ENCODE results near the gene PGBD5.
"Not testable (repeated sequence)": the region's sequence is repeated elsewhere in the genome, so short reads cannot be mapped to it uniquely, and the experiment has no call there.

Gene PGBD5

GRCh38 chr1:230426246-230427093, at the start of gene PGBD5:
PGBD5 (minus strand) TSS chr1:230426332; CDS start chr1:230425928, 404 bp downstream.
- Histone ChIP-seq H3K4me3 (ENCODE audit: low read depth in 1 of 2, low read length in 2 of 2) (no peak within 1 kb of the TSS), H3K27ac (ENCODE audit: low read depth, low read length) (no peak within 1 kb of the TSS), H3K9ac (ENCODE audit: low read length) (no peak within 1 kb of the TSS), H3K36me3 (ENCODE audit: insufficient read depth, low read length) (no peaks in the 10 kb centered on the region), H3K27me3 (ENCODE audit: control insufficient read depth in 1 of 2, insufficient read depth in 2 of 2, low read length in 2 of 2) (peaks cover 21 to 42% of the 10 kb centered on the region in 2 donors), H3K9me3 (ENCODE audit: low read length) (no peaks in the 10 kb centered on the region), H3K4me1 (ENCODE audit: insufficient read depth, low read length) (no peaks in the 10 kb centered on the region)

- H3K4me3 ChIP-seq (ENCODE audit: low read depth in 1 of 2, low read length in 2 of 2); H3K4me1 ChIP-seq (ENCODE audit: insufficient read depth, low read length); H3K27ac ChIP-seq (ENCODE audit: low read depth, low read length); H3K27me3 ChIP-seq (ENCODE audit: control insufficient read depth in 1 of 2, insufficient read depth in 2 of 2, low read length in 2 of 2); H3K9me3 ChIP-seq (ENCODE audit: low read length); H3K36me3 ChIP-seq (ENCODE audit: insufficient read depth, low read length); H3K9ac ChIP-seq (ENCODE audit: low read length): not testable (repeated sequence)
Measured at GRCh38 chr1:230474924-230475323, 48.8 kb upstream of the PGBD5 start.

- not testable (repeated sequence) for H3K27ac ChIP-seq (ENCODE audit: low read depth, low read length); H3K4me1 ChIP-seq (ENCODE audit: insufficient read depth, low read length); H3K9ac ChIP-seq (ENCODE audit: low read length); H3K9me3 ChIP-seq (ENCODE audit: low read length); H3K27me3 ChIP-seq (ENCODE audit: control insufficient read depth in 1 of 2, insufficient read depth in 2 of 2, low read length in 2 of 2); H3K36me3 ChIP-seq (ENCODE audit: insufficient read depth, low read length); H3K4me3 ChIP-seq (ENCODE audit: low read depth in 1 of 2, low read length in 2 of 2)
Measured at GRCh38 chr1:230470750-230471149, 44.6 kb upstream of the PGBD5 start.

GRCh38 chr1:230469271-230469670, 43.1 kb upstream of the PGBD5 start:
- Histone ChIP-seq H3K9me3 (ENCODE audit: low read length) (no peaks in the 10 kb centered on the region), H3K4me1 (ENCODE audit: insufficient read depth, low read length) (no peaks in the 10 kb centered on the region), H3K36me3 (ENCODE audit: insufficient read depth, low read length) (no peaks in the 10 kb centered on the region), H3K9ac (ENCODE audit: low read length) (no peak overlapping the region), H3K27ac (ENCODE audit: low read depth, low read length) (no peak overlapping the region), H3K4me3 (ENCODE audit: low read depth in 1 of 2, low read length in 2 of 2) (no peak overlapping the region), H3K27me3 (ENCODE audit: control insufficient read depth in 1 of 2, insufficient read depth in 2 of 2, low read length in 2 of 2) (no peaks in the 10 kb centered on the region)

GRCh38 chr1:230465691-230466090, 39.6 kb upstream of the PGBD5 start:
- H3K4me1 ChIP-seq (ENCODE audit: insufficient read depth, low read length): no peaks in the 10 kb centered on the region
- H3K9ac ChIP-seq (ENCODE audit: low read length): no peak overlapping the region
- H3K36me3 ChIP-seq (ENCODE audit: insufficient read depth, low read length): no peaks in the 10 kb centered on the region
- no peak overlapping the region for H3K4me3 ChIP-seq (ENCODE audit: low read depth in 1 of 2, low read length in 2 of 2)
- no peak overlapping the region for H3K27ac ChIP-seq (ENCODE audit: low read depth, low read length)
- no peaks in the 10 kb centered on the region for H3K27me3 ChIP-seq (ENCODE audit: control insufficient read depth in 1 of 2, insufficient read depth in 2 of 2, low read length in 2 of 2)
- no peaks in the 10 kb centered on the region for H3K9me3 ChIP-seq (ENCODE audit: low read length)

- H3K27me3 ChIP-seq (ENCODE audit: control insufficient read depth in 1 of 2, insufficient read depth in 2 of 2, low read length in 2 of 2): no peaks in the 10 kb centered on the region
- H3K36me3 ChIP-seq (ENCODE audit: insufficient read depth, low read length): no peaks in the 10 kb centered on the region
- no peaks in the 10 kb centered on the region for H3K4me1 ChIP-seq (ENCODE audit: insufficient read depth, low read length)
- H3K9me3 ChIP-seq (ENCODE audit: low read length): no peaks in the 10 kb centered on the region
- H3K9ac ChIP-seq (ENCODE audit: low read length): no peak overlapping the region
- H3K4me3 ChIP-seq (ENCODE audit: low read depth in 1 of 2, low read length in 2 of 2): no peak overlapping the region
- H3K27ac ChIP-seq (ENCODE audit: low read depth, low read length): no peak overlapping the region
Measured at GRCh38 chr1:230464671-230465070, 38.5 kb upstream of the PGBD5 start.

- Histone ChIP-seq H3K4me3 (ENCODE audit: low read depth in 1 of 2, low read length in 2 of 2) (no peak overlapping the region), H3K9ac (ENCODE audit: low read length) (no peak overlapping the region), H3K9me3 (ENCODE audit: low read length) (no peaks in the 10 kb centered on the region), H3K4me1 (ENCODE audit: insufficient read depth, low read length) (no peaks in the 10 kb centered on the region), H3K36me3 (ENCODE audit: insufficient read depth, low read length) (no peaks in the 10 kb centered on the region), H3K27me3 (ENCODE audit: control insufficient read depth in 1 of 2, insufficient read depth in 2 of 2, low read length in 2 of 2) (no peaks in the 10 kb centered on the region), H3K27ac (ENCODE audit: low read depth, low read length) (no peak overlapping the region)
Measured at GRCh38 chr1:230463760-230464159, 37.6 kb upstream of the PGBD5 start.

GRCh38 chr1:230463326-230463725, 37.2 kb upstream of the PGBD5 start:
- H3K27ac ChIP-seq (ENCODE audit: low read depth, low read length): no peak overlapping the region
- no peak overlapping the region for H3K9ac ChIP-seq (ENCODE audit: low read length)
- H3K27me3 ChIP-seq (ENCODE audit: control insufficient read depth in 1 of 2, insufficient read depth in 2 of 2, low read length in 2 of 2): no peaks in the 10 kb centered on the region
- no peaks in the 10 kb centered on the region for H3K4me1 ChIP-seq (ENCODE audit: insufficient read depth, low read length)
- H3K9me3 ChIP-seq (ENCODE audit: low read length): no peaks in the 10 kb centered on the region
- no peaks in the 10 kb centered on the region for H3K36me3 ChIP-seq (ENCODE audit: insufficient read depth, low read length)
- H3K4me3 ChIP-seq (ENCODE audit: low read depth in 1 of 2, low read length in 2 of 2): no peak overlapping the region

- Histone ChIP-seq H3K27me3 (ENCODE audit: control insufficient read depth in 1 of 2, insufficient read depth in 2 of 2, low read length in 2 of 2) (no peaks in the 10 kb centered on the region), H3K4me3 (ENCODE audit: low read depth in 1 of 2, low read length in 2 of 2) (no peak overlapping the region), H3K9ac (ENCODE audit: low read length) (no peak overlapping the region), H3K4me1 (ENCODE audit: insufficient read depth, low read length) (no peaks in the 10 kb centered on the region), H3K9me3 (ENCODE audit: low read length) (no peaks in the 10 kb centered on the region), H3K27ac (ENCODE audit: low read depth, low read length) (no peak overlapping the region), H3K36me3 (ENCODE audit: insufficient read depth, low read length) (no peaks in the 10 kb centered on the region)
Measured at GRCh38 chr1:230459465-230459864, 33.3 kb upstream of the PGBD5 start.

- Histone ChIP-seq H3K36me3 (ENCODE audit: insufficient read depth, low read length) (no peaks in the 10 kb centered on the region), H3K9ac (ENCODE audit: low read length) (no peak overlapping the region), H3K4me3 (ENCODE audit: low read depth in 1 of 2, low read length in 2 of 2) (no peak overlapping the region), H3K9me3 (ENCODE audit: low read length) (no peaks in the 10 kb centered on the region), H3K27ac (ENCODE audit: low read depth, low read length) (no peak overlapping the region), H3K4me1 (ENCODE audit: insufficient read depth, low read length) (no peaks in the 10 kb centered on the region), H3K27me3 (ENCODE audit: control insufficient read depth in 1 of 2, insufficient read depth in 2 of 2, low read length in 2 of 2) (no peaks in the 10 kb centered on the region)
Measured at GRCh38 chr1:230458509-230458908, 32.4 kb upstream of the PGBD5 start.

GRCh38 chr1:230456478-230456877, 30.3 kb upstream of the PGBD5 start:
- Histone ChIP-seq H3K36me3 (ENCODE audit: insufficient read depth, low read length) (no peaks in the 10 kb centered on the region), H3K4me1 (ENCODE audit: insufficient read depth, low read length) (no peaks in the 10 kb centered on the region), H3K4me3 (ENCODE audit: low read depth in 1 of 2, low read length in 2 of 2) (no peak overlapping the region), H3K27ac (ENCODE audit: low read depth, low read length) (no peak overlapping the region), H3K9ac (ENCODE audit: low read length) (no peak overlapping the region), H3K9me3 (ENCODE audit: low read length) (no peaks in the 10 kb centered on the region), H3K27me3 (ENCODE audit: control insufficient read depth in 1 of 2, insufficient read depth in 2 of 2, low read length in 2 of 2) (no peaks in the 10 kb centered on the region)

GRCh38 chr1:230455291-230455690, 29.2 kb upstream of the PGBD5 start:
- Histone ChIP-seq H3K4me3 (ENCODE audit: low read depth in 1 of 2, low read length in 2 of 2) (no peak overlapping the region), H3K27ac (ENCODE audit: low read depth, low read length) (no peak overlapping the region), H3K9ac (ENCODE audit: low read length) (no peak overlapping the region), H3K36me3 (ENCODE audit: insufficient read depth, low read length) (no peaks in the 10 kb centered on the region), H3K4me1 (ENCODE audit: insufficient read depth, low read length) (no peaks in the 10 kb centered on the region), H3K27me3 (ENCODE audit: control insufficient read depth in 1 of 2, insufficient read depth in 2 of 2, low read length in 2 of 2) (no peaks in the 10 kb centered on the region), H3K9me3 (ENCODE audit: low read length) (no peaks in the 10 kb centered on the region)

Measured in muscle layer of colon (tissue), 2 donors.